ENCODE data around the gene LSMEM2.

DNA sequence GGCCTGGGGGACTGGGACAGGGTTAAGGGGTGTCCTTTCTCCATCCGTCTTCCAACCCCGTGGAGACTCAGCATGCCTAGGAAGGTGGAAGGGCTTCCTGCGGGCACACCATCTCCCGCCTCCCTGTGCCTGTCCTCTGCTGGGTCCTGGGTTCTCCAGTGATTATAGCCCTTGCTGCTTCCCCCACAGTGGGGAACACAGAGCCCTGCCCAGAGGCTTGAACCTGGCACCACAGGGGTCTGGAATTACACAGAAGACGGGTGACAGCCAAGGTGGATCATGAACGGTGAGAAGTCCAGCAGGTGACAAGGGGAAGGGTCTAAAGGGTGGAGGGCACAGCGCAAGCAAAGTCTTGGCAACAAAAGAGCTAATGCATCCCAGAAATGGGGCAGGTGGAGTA is 16.1 kb upstream of the LSMEM2 start:
- TF ChIP-seq, protein P1, sequence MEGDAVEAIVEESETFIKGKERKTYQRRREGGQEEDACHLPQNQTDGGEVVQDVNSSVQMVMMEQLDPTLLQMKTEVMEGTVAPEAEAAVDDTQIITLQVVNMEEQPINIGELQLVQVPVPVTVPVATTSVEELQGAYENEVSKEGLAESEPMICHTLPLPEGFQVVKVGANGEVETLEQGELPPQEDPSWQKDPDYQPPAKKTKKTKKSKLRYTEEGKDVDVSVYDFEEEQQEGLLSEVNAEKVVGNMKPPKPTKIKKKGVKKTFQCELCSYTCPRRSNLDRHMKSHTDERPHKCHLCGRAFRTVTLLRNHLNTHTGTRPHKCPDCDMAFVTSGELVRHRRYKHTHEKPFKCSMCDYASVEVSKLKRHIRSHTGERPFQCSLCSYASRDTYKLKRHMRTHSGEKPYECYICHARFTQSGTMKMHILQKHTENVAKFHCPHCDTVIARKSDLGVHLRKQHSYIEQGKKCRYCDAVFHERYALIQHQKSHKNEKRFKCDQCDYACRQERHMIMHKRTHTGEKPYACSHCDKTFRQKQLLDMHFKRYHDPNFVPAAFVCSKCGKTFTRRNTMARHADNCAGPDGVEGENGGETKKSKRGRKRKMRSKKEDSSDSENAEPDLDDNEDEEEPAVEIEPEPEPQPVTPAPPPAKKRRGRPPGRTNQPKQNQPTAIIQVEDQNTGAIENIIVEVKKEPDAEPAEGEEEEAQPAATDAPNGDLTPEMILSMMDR (IDR thresholded peaks at IDR 0.05): no peak
- TF ChIP-seq POLR2A (IDR thresholded peaks at IDR 0.05) (no peak), POLR2AphosphoS5 (IDR thresholded peaks at IDR 0.05) (no peak), EP300 (IDR thresholded peaks at IDR 0.05) (no peak)
